ENCODE results near the gene MYMX.

- TF ChIP-seq CTCF (conservative IDR thresholded peaks at IDR 0.05), result no peak
- TF ChIP-seq ZFX (IDR thresholded peaks at IDR 0.05), result no peak
Measured at GRCh38 chr6:44264154-44265006, 47.7 kb downstream of the MYMX start.

All from C4-2B (cell line).